Suprapubic skin (tissue), 4 donors: ENCODE measurements around the gene EXOSC10. TPM values are rescaled to one million over a fixed set of nuclear protein-coding genes. Genes with fewer than 3 reads are reported as not detected.
A peak's percentile ranks its signal among the peaks of the same experiment; 100 is the strongest.
"Not testable (repeated sequence)": the region's sequence is repeated elsewhere in the genome, so short reads cannot be mapped to it uniquely, and the experiment has no call there.

Experiments used
- DNase-seq, 2 donors: peaks; one replicate each; pipeline ENCODE4 v3.0.0-alpha.2; 2019; ENCODE audit warnings: low spot score in 2 of 2
- H3K27ac ChIP-seq: fragments of 200-600 bp; sonication (generic); one replicate; pipeline ENCODE4 v1.5.1; 2019
- H3K27me3 ChIP-seq: fragments of 200-600 bp; sonication (generic); one replicate; pipeline ENCODE4 v1.5.1; 2019
- H3K36me3 ChIP-seq: fragments of 200-600 bp; sonication (generic); one replicate; pipeline ENCODE4 v1.5.1; 2019
- H3K4me1 ChIP-seq: fragments of 200-600 bp; sonication (generic); one replicate; pipeline ENCODE4 v1.5.1; 2019
- H3K4me3 ChIP-seq: fragments of 200-600 bp; sonication (generic); one replicate; pipeline ENCODE4 v1.5.1; 2019; ENCODE audit warnings: mild to moderate bottlenecking
- H3K9me3 ChIP-seq: fragments of 200-600 bp; sonication (generic); one replicate; pipeline ENCODE4 v1.5.1; 2019
- EP300 ChIP-seq: sonication (generic); formaldehyde crosslinking; IDR thresholded peaks from one replicate; pipeline ENCODE4 v1.6.1; 2017; ENCODE audit warnings: antibody characterized with exemption
- POLR2A ChIP-seq, 2 donors: fragments of 450-650 bp; IDR thresholded peaks; one replicate each; pipeline ENCODE4 v1.6.1; 2017; ENCODE audit warnings: antibody characterized with exemption in 2 of 2, mild to moderate bottlenecking in 2 of 2, moderate library complexity in 2 of 2
- POLR2AphosphoS5 ChIP-seq, 3 donors: sonication (generic); formaldehyde crosslinking; IDR thresholded peaks; one replicate each; pipeline ENCODE4 v1.6.1; 2017; ENCODE audit warnings: antibody characterized with exemption in 3 of 3
- WGBS: methylation state at CpG from one replicate; pipeline ENCODE4 v1.1.5; 2018; 5-methylcytosine and 5-hydroxymethylcytosine counted together
- total RNA-seq, 4 donors: library from RNA; depleted of rRNA; stranded (reverse); fragments of >200 nt; gene quantifications; one replicate each; pipeline ENCODE4 v1.1.0, GENCODE V29; 2016
- TF ChIP-seq, protein P1 (sequence below), 2 donors: fragments of 200-600 bp in 1 of 2; fragments of 450-650 bp in 1 of 2; sonication (generic) in 1 of 2; IDR thresholded peaks; one replicate each; pipeline ENCODE4 v1.5.1; 2016 to 2019; ENCODE audit warnings: antibody characterized with exemption in 2 of 2, mild to moderate bottlenecking in 1 of 2, moderate library complexity in 1 of 2

EXOSC10 gene
- total RNA-seq, 4 donors from 2014 or later: 45.7 to 127 (median 68.7) TPM

DNA sequence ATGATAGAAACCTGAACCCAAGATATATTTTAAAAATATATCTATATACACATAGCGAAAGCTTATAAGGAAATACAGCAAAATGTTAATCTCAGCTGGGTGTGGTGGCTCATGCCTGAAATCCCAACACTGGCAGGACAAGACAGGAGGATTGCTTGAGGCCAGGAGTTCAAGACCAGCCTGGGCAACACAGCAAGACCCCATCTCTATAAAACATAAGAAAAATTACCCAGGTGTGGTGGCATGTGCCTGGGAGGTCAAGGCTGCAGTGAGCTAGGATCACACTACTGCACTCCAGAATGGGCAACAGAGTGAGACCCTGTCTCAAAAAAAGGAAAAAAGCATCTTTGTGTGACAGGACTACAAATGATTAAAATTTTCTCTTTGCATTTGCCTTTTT lies 33.9 kb downstream of the EXOSC10 start:
- no peak for TF ChIP-seq POLR2AphosphoS5 (IDR thresholded peaks at IDR 0.05)
- no peak for TF ChIP-seq POLR2A (IDR thresholded peaks at IDR 0.05)
- TF ChIP-seq, protein P1, sequence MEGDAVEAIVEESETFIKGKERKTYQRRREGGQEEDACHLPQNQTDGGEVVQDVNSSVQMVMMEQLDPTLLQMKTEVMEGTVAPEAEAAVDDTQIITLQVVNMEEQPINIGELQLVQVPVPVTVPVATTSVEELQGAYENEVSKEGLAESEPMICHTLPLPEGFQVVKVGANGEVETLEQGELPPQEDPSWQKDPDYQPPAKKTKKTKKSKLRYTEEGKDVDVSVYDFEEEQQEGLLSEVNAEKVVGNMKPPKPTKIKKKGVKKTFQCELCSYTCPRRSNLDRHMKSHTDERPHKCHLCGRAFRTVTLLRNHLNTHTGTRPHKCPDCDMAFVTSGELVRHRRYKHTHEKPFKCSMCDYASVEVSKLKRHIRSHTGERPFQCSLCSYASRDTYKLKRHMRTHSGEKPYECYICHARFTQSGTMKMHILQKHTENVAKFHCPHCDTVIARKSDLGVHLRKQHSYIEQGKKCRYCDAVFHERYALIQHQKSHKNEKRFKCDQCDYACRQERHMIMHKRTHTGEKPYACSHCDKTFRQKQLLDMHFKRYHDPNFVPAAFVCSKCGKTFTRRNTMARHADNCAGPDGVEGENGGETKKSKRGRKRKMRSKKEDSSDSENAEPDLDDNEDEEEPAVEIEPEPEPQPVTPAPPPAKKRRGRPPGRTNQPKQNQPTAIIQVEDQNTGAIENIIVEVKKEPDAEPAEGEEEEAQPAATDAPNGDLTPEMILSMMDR (IDR thresholded peaks at IDR 0.05): no peak
- no peak for TF ChIP-seq EP300
- 97% methylated on average over 1 of the region's 1 CpG for WGBS
- Histone ChIP-seq H3K9me3 (no peaks in the 10 kb centered on the region), H3K27ac (no peak overlapping the region), H3K36me3 (peaks cover 65% of the 10 kb centered on the region), H3K4me3 (no peak overlapping the region), H3K27me3 (no peaks in the 10 kb centered on the region), H3K4me1 (peaks cover 14% of the 10 kb centered on the region)
- DNase-seq: peak in 1 of 2 donors; percentile 11

- TF ChIP-seq POLR2AphosphoS5 (IDR thresholded peaks at IDR 0.05): no peak
- TF ChIP-seq, protein P1 (IDR thresholded peaks at IDR 0.05): no peak
- TF ChIP-seq EP300: no peak
- TF ChIP-seq POLR2A (IDR thresholded peaks at IDR 0.05): no peak
- Histone ChIP-seq H3K9me3 (no peaks in the 10 kb centered on the region), H3K27ac (no peak overlapping the region), H3K36me3 (peaks cover 56% of the 10 kb centered on the region), H3K4me1 (peaks cover 17% of the 10 kb centered on the region), H3K4me3 (no peak overlapping the region), H3K27me3 (no peaks in the 10 kb centered on the region)
- DNase-seq: no peak
- 98% methylated on average over 3 of the region's 3 CpGs for WGBS
Observed at GRCh38 chr1:11064942-11065341, 34.7 kb downstream of the EXOSC10 start.

GRCh38 chr1:11063937-11064537 lies 35.6 kb downstream of the EXOSC10 start:
- Histone ChIP-seq H3K4me1 (peaks cover 22% of the 10 kb centered on the region), H3K36me3 (peaks cover 47% of the 10 kb centered on the region)
- H3K4me3 ChIP-seq, H3K27ac ChIP-seq, H3K9me3 ChIP-seq, H3K27me3 ChIP-seq: not testable (repeated sequence)
- WGBS: 79% methylated on average over 18 of the region's 18 CpGs
- peak; percentile 26 to 43 for DNase-seq
- TF ChIP-seq, protein P1 (IDR thresholded peaks at IDR 0.05): peak in 1 of 2 donors; percentile 9

- Histone ChIP-seq H3K27ac (no peak overlapping the region), H3K27me3 (no peaks in the 10 kb centered on the region), H3K36me3 (peaks cover 37% of the 10 kb centered on the region), H3K9me3 (no peaks in the 10 kb centered on the region), H3K4me3 (no peak overlapping the region), H3K4me1 (peaks cover 30% of the 10 kb centered on the region)
- DNase-seq: peak; percentile 17 to 43
- TF ChIP-seq, protein P1 (IDR thresholded peaks at IDR 0.05): no peak
- no peak for TF ChIP-seq POLR2AphosphoS5 (IDR thresholded peaks at IDR 0.05)
- no peak for TF ChIP-seq POLR2A (IDR thresholded peaks at IDR 0.05)
- TF ChIP-seq EP300: no peak
- 56% methylated on average over 3 of the region's 3 CpGs for WGBS
Observed at GRCh38 chr1:11062965-11063401, 36.7 kb downstream of the EXOSC10 start.

DNA sequence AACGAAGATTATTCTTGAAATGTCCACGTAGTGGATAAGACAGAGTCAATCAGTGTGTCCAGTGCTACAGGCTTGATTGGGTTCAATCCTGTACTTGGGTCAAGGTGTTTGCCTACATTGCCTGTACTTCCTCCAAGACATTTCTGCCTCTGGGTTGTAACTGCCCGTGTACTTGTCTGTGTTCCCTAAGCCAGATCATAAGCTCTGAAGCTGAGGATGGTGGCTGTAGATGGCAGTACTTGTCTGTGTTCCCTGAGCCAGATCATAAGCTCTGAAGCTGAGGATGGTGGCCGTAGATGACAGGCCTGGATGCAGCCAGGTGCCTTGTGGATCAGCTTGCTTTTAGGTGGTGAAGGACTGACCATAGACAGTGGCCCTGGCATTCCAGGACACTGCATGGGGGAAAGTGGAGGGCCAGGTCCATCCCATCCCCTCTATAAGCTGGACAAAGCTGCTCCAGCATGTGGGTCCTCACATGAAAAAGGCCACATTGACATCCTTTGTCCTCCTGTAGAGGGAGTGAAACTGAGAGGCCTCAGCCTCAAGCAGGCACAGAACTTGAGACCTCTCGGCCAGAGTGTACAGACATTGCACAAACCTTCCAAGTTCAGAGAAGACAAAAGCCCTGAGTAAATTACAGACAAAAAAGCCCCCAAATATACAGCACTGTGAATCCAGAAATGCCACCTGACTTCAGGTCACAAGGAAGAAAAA lies 37.9 kb downstream of the EXOSC10 start:
- H3K36me3 ChIP-seq: peaks cover 28% of the 10 kb centered on the region
- TF ChIP-seq POLR2A (IDR thresholded peaks at IDR 0.05) (no peak), POLR2AphosphoS5 (IDR thresholded peaks at IDR 0.05) (no peak), EP300 (no peak)
- TF ChIP-seq, protein P1 (IDR thresholded peaks at IDR 0.05): no peak
- peaks cover 30% of the 10 kb centered on the region for H3K4me1 ChIP-seq
- H3K4me3 ChIP-seq: no peak overlapping the region
- no peaks in the 10 kb centered on the region for H3K9me3 ChIP-seq
- 63% methylated on average over 5 of the region's 5 CpGs for WGBS
- no peak for DNase-seq
- no peak overlapping the region for H3K27ac ChIP-seq
- no peaks in the 10 kb centered on the region for H3K27me3 ChIP-seq
